Fibroblast of skin of abdomen (primary cell): ENCODE data around the gene OTOR. TPM values are rescaled to one million over a fixed set of nuclear protein-coding genes. Genes with fewer than 3 reads are reported as not detected.

Source experiments
- DNase-seq: peaks from one replicate; pipeline ENCODE4 v3.0.0-alpha.2; 2013
- polyA plus RNA-seq, 2 experiments: library from polyadenylated mRNA; unstranded; fragments of 120-200 nt; gene quantifications; one replicate each; pipeline ENCODE4 v1.2.1, GENCODE V29; 2013; ENCODE audit not compliant: insufficient read length in 2 of 2

The OTOR gene
- not detected for polyA plus RNA-seq (2013, experiment 1 of 2; ENCODE audit: insufficient read length)
- not detected for polyA plus RNA-seq (2013, experiment 2 of 2; ENCODE audit: insufficient read length)

- no peak for DNase-seq
These were observed at the start of gene OTOR for GRCh38 chr20:16748308-16748900. Gene OTOR (plus strand): TSS chr20:16748358. CDS start chr20:16748402, 44 bp downstream.

- DNase-seq = no peak
These were observed 48.9 kb upstream of the OTOR start for GRCh38 chr20:16699293-16699692.

- peak; percentile 4 for DNase-seq
These were observed 46.9 kb upstream of the OTOR start for GRCh38 chr20:16701296-16701695.

- no peak for DNase-seq
These were observed 44.6 kb upstream of the OTOR start for GRCh38 chr20:16703570-16703969.

GRCh38 chr20:16707674-16708073, 40.5 kb upstream of the OTOR start:
- DNase-seq = no peak

- DNase-seq = no peak
These were observed 39.6 kb upstream of the OTOR start for GRCh38 chr20:16708602-16709001.

- no peak for DNase-seq
These were observed 39.1 kb upstream of the OTOR start for GRCh38 chr20:16709017-16709416.

- no peak for DNase-seq
These were observed 37.4 kb upstream of the OTOR start for GRCh38 chr20:16710781-16711180.

- DNase-seq = no peak
These were observed 36.4 kb upstream of the OTOR start for GRCh38 chr20:16711661-16712258.

GRCh38 chr20:16712511-16712947, 35.6 kb upstream of the OTOR start:
- no peak for DNase-seq

- DNase-seq = no peak
These were observed 35.1 kb upstream of the OTOR start for GRCh38 chr20:16713066-16713465.

- DNase-seq = no peak
These were observed 33.9 kb upstream of the OTOR start for GRCh38 chr20:16714242-16714641.

GRCh38 chr20:16714751-16715150, 33.4 kb upstream of the OTOR start:
- no peak for DNase-seq

GRCh38 chr20:16719421-16719820, 28.7 kb upstream of the OTOR start:
- DNase-seq = no peak

GRCh38 chr20:16729080-16729479, 19.1 kb upstream of the OTOR start:
- DNase-seq = no peak

GRCh38 chr20:16729565-16730460, 18.3 kb upstream of the OTOR start, which contains the start of gene SNRPB2:
Gene SNRPB2 (plus strand): TSS chr20:16730026. CDS start chr20:16731703, 1,677 bp downstream.
- peak; percentile 96 for DNase-seq

- no peak for DNase-seq
These were observed 15.5 kb upstream of the OTOR start for GRCh38 chr20:16732506-16733152.

- DNase-seq = no peak
These were observed 7.6 kb upstream of the OTOR start for GRCh38 chr20:16740365-16741072.

GRCh38 chr20:16744178-16744807, 3.9 kb upstream of the OTOR start:
- no peak for DNase-seq

GRCh38 chr20:16745204-16745603, 3.0 kb upstream of the OTOR start:
- no peak for DNase-seq

- no peak for DNase-seq
These were observed 807 bp upstream of the OTOR start for GRCh38 chr20:16747291-16747811.
